Esophagus muscularis mucosa (tissue), 4 donors: ENCODE results near the gene PLA2G4B. TPM values are rescaled to one million over a fixed set of nuclear protein-coding genes. Genes with fewer than 3 reads are reported as not detected.

Source experiments
- DNase-seq: peaks from one replicate; pipeline ENCODE4 v3.0.0-alpha.2; 2017; ENCODE audit errors: extremely low spot score
- H3K27ac ChIP-seq, 4 donors: fragments of 200-600 bp; sonication (generic); replicated peaks in 1 of 4; 1 replicate in 3 of 4; 2 replicates in 1 of 4; pipeline ENCODE4 v1.5.1; 2016 to 2019; ENCODE audit warnings: mild to moderate bottlenecking in 1 of 4
- H3K27me3 ChIP-seq, 4 donors: fragments of 200-600 bp; sonication (generic); one replicate each; pipeline versions ENCODE4 v1.5.1 to v1.6.0; 2016 to 2019
- H3K36me3 ChIP-seq, 4 donors: fragments of 200-600 bp; sonication (generic); one replicate each; pipeline ENCODE4 v1.5.1; 2016 to 2019
- H3K4me1 ChIP-seq, 4 donors: fragments of 200-600 bp; sonication (generic); one replicate each; pipeline ENCODE4 v1.5.1; 2016 to 2019
- H3K4me3 ChIP-seq, 4 donors: fragments of 200-600 bp; sonication (generic); 1 replicate in 2 of 4; 2 replicates in 2 of 4; pipeline ENCODE4 v1.5.1; 2016 to 2019; ENCODE audit warnings: mild to moderate bottlenecking in 4 of 4, moderate library complexity in 1 of 4
- H3K9me3 ChIP-seq, 4 donors: fragments of 200-600 bp; sonication (generic); 1 replicate in 3 of 4; 2 replicates in 1 of 4; pipeline ENCODE4 v1.5.1; 2016 to 2019
- CTCF ChIP-seq, 3 experiments: fragments of 200-600 bp in 2 of 3; fragments of 450-650 bp in 1 of 3; sonication (generic) in 2 of 3; IDR thresholded peaks; one replicate each; pipeline ENCODE4 v1.5.1; 2017 to 2019; ENCODE audit warnings: antibody characterized with exemption in 3 of 3, mild to moderate bottlenecking in 2 of 3, moderate library complexity in 1 of 3
- EP300 ChIP-seq: sonication (generic); formaldehyde crosslinking; IDR thresholded peaks from one replicate; pipeline ENCODE4 v1.6.1; 2017; ENCODE audit warnings: antibody characterized with exemption
- POLR2A ChIP-seq: fragments of 450-650 bp; IDR thresholded peaks from one replicate; pipeline ENCODE4 v1.6.1; 2017; ENCODE audit warnings: antibody characterized with exemption, moderate library complexity, mild to moderate bottlenecking, low read depth
- POLR2AphosphoS5 ChIP-seq, 2 donors: sonication (generic); formaldehyde crosslinking; IDR thresholded peaks; one replicate each; pipeline ENCODE4 v1.6.1; 2017; ENCODE audit warnings: antibody characterized with exemption in 2 of 2
- WGBS: methylation state at CpG from one replicate; pipeline ENCODE4 v1.1.5; 2018; 5-methylcytosine and 5-hydroxymethylcytosine counted together
- intact Hi-C: fragments of 100-400 bp; cut with DNase I; formaldehyde crosslinking; loops from one replicate; pipeline ENCODE4 v1.15.1; 2023
- total RNA-seq, 4 donors: library from RNA; depleted of rRNA; stranded (reverse); fragments of >200 nt; gene quantifications; one replicate each; pipeline versions ENCODE4 v1.1.0 to v1.2.1, GENCODE V29; 2016

Gene PLA2G4B
- total RNA-seq, 4 donors from 2014 or later: 0.91 to 6.6 (median 2.5) TPM

- DNase-seq: no peak
- intact Hi-C loops: no loop called here
- Histone ChIP-seq H3K36me3 (no peaks in the 10 kb centered on the region), H3K27me3 (no peaks in the 10 kb centered on the region), H3K9me3 (no peaks in the 10 kb centered on the region), H3K27ac (peak overlapping the region; percentile 77 to 87 (median 84)), H3K4me1 (peaks cover 27 to 86% (median 57%) of the 10 kb centered on the region in 4 donors), H3K4me3 (no peak overlapping the region)
- TF ChIP-seq CTCF (IDR thresholded peaks at IDR 0.05): peak in 2 of 3 experiments; percentile 4 to 26
- peak; percentile 16 to 23 for TF ChIP-seq POLR2AphosphoS5 (IDR thresholded peaks at IDR 0.05)
- no peak for TF ChIP-seq EP300
- TF ChIP-seq POLR2A: no peak
- 66% methylated on average over 9 of the region's 10 CpGs for WGBS
Observed at GRCh38 chr15:41806291-41807181, 32.1 kb upstream of the PLA2G4B start.

- H3K4me3 ChIP-seq: no peak overlapping the region
- no peaks in the 10 kb centered on the region for H3K27me3 ChIP-seq
- intact Hi-C loops: no loop called here
- no peak for DNase-seq
- peaks cover under 1 to 24% (median 22%) of the 10 kb centered on the region in 4 donors for H3K36me3 ChIP-seq
- 75% methylated on average over 2 of the region's 2 CpGs for WGBS
- H3K9me3 ChIP-seq: no peaks in the 10 kb centered on the region
- peaks cover 25 to 67% (median 45%) of the 10 kb centered on the region in 4 donors for H3K4me1 ChIP-seq
- TF ChIP-seq EP300 (no peak), POLR2A (no peak), POLR2AphosphoS5 (IDR thresholded peaks at IDR 0.05) (no peak), CTCF (IDR thresholded peaks at IDR 0.05) (no peak)
- no peak overlapping the region for H3K27ac ChIP-seq
Observed at GRCh38 chr15:41809121-41809520, 29.5 kb upstream of the PLA2G4B start.

- DNase-seq: no peak
- Histone ChIP-seq H3K36me3 (peaks cover 6 to 30% (median 27%) of the 10 kb centered on the region in 4 donors), H3K4me1 (peaks cover 20 to 62% (median 40%) of the 10 kb centered on the region in 4 donors), H3K9me3 (no peaks in the 10 kb centered on the region), H3K27me3 (no peaks in the 10 kb centered on the region), H3K4me3 (no peak overlapping the region), H3K27ac (no peak overlapping the region)
- intact Hi-C loops: loop anchor here (2.0 to 10.0 kb wide), 3 partner anchors 37 to 255 kb away; partner anchors contain the start of gene TYRO3
- TF ChIP-seq POLR2AphosphoS5 (IDR thresholded peaks at IDR 0.05): no peak
- TF ChIP-seq CTCF (IDR thresholded peaks at IDR 0.05): no peak
- no peak for TF ChIP-seq POLR2A
- TF ChIP-seq EP300: no peak
- WGBS: 66% methylated on average over 10 of the region's 12 CpGs
Observed at GRCh38 chr15:41809526-41810220, 29.0 kb upstream of the PLA2G4B start.

- TF ChIP-seq POLR2A (no peak), CTCF (IDR thresholded peaks at IDR 0.05) (peak in 1 of 3 experiments; percentile 7)
- intact Hi-C loops: loop anchor here (2.0 to 10.0 kb wide), 3 partner anchors 38 to 256 kb away; partner anchors contain the start of gene TYRO3
- H3K36me3 ChIP-seq: peaks cover 6 to 41% (median 38%) of the 10 kb centered on the region in 4 donors
- peak overlapping the region in 1 of 4 donors; percentile 31 for H3K27ac ChIP-seq
- no peak overlapping the region for H3K4me3 ChIP-seq
- peaks cover 13 to 50% (median 28%) of the 10 kb centered on the region in 4 donors for H3K4me1 ChIP-seq
- WGBS: 92% methylated on average over 3 of the region's 5 CpGs
- no peaks in the 10 kb centered on the region for H3K27me3 ChIP-seq
- no peak for DNase-seq
- H3K9me3 ChIP-seq: no peaks in the 10 kb centered on the region
Observed at GRCh38 chr15:41810651-41811431, 27.8 kb upstream of the PLA2G4B start.
